Astrocyte of the spinal cord (primary cell): ENCODE results near the gene HOOK1.

Experiments used
- DNase-seq: peaks from one replicate; pipeline ENCODE4 v3.0.0; 2011; ENCODE audit warnings: low read depth, low spot score
- H3K4me3 ChIP-seq: 2 replicates; pipeline ENCODE4 v1.5.1; 2011; ENCODE audit warnings: low read depth, mild to moderate bottlenecking, low read length, moderate library complexity
- in situ Hi-C: cut with HindIII; loops from 2 replicates; pipeline ENCODE4 v1.10.0; 2017; ENCODE audit warnings: low sequenced_read_pairs
- TF ChIP-seq, protein P1 (sequence below): IDR thresholded peaks from 2 replicates; pipeline ENCODE4 v1.5.1; 2012; ENCODE audit warnings: low read depth, mild to moderate bottlenecking, low read length, inconsistent platforms

HOOK1 gene

DNA sequence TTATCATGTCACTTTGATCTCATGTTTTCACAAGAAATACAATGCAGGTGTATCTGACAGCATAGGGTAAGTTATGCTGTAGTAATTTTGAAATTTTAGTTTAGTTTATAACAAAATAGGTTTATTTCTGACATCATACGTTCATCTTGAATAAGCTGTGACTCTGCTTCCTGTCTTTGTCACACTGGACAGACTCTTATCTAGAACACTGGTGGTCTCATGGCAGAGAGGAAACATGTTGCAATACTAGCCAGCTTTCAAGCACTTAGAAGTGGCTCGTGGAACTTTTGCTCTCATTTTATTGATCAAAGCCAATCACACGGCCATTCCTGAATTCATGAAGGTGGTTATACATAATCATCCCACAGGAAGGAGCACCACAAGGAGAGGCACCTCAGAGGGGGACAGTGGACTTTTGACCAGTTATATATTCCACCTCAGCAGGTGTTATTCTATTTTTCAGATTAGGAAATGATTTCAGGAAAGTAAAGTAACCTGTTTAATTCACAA lies 65.3 kb downstream of the HOOK1 start:
- no peak overlapping the region for H3K4me3 ChIP-seq
- TF ChIP-seq, protein P1, sequence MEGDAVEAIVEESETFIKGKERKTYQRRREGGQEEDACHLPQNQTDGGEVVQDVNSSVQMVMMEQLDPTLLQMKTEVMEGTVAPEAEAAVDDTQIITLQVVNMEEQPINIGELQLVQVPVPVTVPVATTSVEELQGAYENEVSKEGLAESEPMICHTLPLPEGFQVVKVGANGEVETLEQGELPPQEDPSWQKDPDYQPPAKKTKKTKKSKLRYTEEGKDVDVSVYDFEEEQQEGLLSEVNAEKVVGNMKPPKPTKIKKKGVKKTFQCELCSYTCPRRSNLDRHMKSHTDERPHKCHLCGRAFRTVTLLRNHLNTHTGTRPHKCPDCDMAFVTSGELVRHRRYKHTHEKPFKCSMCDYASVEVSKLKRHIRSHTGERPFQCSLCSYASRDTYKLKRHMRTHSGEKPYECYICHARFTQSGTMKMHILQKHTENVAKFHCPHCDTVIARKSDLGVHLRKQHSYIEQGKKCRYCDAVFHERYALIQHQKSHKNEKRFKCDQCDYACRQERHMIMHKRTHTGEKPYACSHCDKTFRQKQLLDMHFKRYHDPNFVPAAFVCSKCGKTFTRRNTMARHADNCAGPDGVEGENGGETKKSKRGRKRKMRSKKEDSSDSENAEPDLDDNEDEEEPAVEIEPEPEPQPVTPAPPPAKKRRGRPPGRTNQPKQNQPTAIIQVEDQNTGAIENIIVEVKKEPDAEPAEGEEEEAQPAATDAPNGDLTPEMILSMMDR, result no peak
- DNase-seq, result no peak
- in situ Hi-C loops, result no loop called here

DNA sequence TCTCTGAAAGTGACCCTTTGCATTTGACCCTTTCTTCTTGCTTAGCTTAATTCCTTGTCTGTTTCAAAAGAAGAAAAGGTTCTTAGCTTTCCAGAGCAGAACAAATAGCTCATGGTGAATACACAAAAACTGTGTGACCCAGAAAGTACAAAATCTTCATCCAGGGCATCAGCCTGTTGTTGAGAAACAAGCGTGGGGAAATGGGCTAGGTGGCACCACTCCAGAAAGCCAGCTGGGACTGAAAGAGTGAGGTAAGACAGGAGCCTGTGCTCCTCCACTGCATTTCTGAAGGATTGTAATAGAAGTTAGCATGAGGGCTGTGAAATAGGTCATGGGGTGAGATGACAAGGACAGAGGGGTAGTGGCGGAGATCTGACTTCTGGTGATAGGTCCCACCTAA lies 66.0 kb downstream of the HOOK1 start:
- in situ Hi-C loops, result no loop called here
- TF ChIP-seq, protein P1, result no peak
- no peak for DNase-seq
- H3K4me3 ChIP-seq, result no peak overlapping the region

DNA sequence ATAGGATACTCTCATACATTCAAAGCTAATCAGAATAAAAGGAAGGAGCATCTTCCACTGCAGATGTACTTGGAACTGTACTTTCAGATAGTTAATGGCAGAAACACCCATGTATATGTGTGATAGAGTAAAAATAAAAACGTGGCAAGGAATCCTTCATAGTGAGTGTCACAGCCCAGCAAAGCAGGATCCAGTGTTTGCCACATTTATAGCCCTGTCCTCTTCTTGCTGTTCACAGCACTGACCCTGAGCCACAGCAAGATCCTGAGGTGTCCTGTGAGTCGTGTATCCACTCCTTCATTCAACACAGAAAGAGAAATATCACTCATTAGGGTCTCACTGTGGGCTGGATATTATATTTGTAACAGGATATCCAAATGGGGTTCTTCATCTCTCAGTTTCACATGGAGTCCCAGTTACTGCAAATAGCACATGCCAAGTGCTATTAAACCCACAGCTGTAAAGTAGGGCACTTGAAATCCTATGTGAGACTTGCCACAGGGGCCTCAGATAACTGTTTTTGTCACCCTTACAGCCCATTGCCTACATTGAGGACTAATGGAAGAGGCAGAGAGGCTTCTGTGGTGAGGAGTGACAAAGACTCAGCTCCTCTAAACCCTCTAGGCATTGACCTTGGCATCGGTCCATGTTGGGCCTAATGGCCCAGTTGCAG lies 70.5 kb downstream of the HOOK1 start:
- TF ChIP-seq, protein P1, result no peak
- in situ Hi-C loops, result no loop called here
- H3K4me3 ChIP-seq, result no peak overlapping the region
- DNase-seq, result no peak

DNA sequence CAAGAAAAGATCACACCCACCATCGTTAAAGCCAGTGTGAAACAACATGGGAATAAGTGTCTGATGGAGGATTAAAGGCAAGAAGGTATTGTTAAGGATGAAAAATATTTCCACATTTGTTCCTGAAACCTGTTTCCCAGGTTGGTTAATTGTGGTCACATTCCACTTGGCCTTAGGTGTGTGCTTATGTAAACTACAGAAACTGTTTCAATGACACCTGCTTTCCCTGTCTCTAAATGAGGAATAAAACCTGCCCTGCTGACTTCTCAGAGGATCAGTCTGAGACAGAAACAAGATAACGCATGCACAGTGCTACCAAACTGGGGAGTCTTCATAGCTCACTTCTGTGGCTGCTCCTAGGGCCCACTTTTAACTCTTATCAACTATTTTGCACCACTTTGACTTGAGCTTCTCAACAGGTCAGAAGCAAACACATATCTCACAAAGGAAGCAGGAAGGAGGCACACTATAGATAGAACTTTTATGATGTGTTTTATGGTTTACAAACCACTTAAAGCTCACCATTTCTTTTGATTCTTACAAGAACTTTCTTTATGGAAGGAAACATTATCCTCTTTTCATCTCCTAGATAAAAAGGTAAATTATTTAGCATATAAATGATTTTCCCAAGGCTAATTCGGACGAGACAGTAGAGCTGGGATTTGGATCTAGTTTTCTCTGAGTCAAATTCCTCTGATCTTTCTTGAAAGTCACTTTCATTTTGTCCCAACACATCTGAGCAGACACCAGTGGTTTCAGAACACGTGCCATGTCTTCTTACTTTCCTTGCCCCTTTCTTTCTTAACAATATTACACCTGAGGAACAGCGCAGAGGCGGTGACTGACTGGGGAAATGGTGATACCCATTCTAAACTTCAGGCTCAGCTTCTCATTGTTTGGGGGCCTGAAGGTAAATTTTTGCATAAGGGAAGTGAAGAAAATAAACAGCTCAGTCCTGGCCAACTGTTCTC lies 78.4 kb downstream of the HOOK1 start:
- in situ Hi-C loops, result no loop called here
- no peak for DNase-seq
- TF ChIP-seq, protein P1, result no peak
- no peak overlapping the region for H3K4me3 ChIP-seq

DNA sequence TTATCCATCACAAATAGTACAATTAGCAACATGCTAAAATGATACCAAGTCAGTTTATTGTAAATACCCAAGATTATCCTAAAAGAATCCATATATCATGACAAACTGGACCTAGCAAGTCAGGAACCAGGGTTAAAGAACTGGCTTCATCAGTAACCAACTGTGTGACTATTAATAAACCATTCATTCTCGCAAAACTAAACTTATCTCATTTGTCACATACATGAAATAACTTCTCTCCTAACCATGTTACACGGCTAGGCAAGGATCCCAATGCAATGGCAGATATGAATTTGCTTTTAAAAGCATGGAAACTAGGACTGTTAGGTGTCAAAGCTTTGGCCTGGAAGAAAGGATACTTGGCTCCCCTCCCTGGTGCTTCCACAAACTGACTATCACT lies 82.4 kb downstream of the HOOK1 start:
- DNase-seq, result no peak
- in situ Hi-C loops, result no loop called here
- TF ChIP-seq, protein P1, result no peak
- no peak overlapping the region for H3K4me3 ChIP-seq

DNA sequence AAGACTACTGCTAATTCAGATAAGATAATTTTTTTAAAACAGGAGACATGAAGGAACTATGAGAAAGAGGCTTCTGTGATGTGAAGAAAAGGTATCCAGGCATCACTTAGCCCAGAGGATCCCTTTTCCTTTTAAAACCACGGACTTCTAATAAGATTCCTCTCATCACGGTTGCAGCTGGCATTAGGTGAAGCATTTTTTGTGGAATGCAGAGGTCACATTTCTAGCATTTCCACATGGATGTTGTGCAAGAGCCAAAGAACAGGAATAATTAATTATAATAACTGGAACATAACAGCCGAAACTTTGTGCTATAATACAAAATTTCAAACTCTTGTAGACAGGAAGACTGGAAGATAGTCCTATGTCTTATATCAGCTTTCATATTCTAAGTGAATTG lies 84.2 kb downstream of the HOOK1 start:
- in situ Hi-C loops, result no loop called here
- TF ChIP-seq, protein P1, result no peak
- DNase-seq, result no peak
- no peak overlapping the region for H3K4me3 ChIP-seq
